GM21390 (cell line): ENCODE data around the gene PHLPP1.
"Not testable (repeated sequence)": the region's sequence is repeated elsewhere in the genome, so short reads cannot be mapped to it uniquely, and the experiment has no call there.

Experiments used
- ATAC-seq: cut with Tn5 transposase; IDR thresholded peaks from one replicate; pipeline ENCODE4 v1.9.1; 2021; ENCODE audit not compliant: unreplicated experiment

The PHLPP1 gene

DNA sequence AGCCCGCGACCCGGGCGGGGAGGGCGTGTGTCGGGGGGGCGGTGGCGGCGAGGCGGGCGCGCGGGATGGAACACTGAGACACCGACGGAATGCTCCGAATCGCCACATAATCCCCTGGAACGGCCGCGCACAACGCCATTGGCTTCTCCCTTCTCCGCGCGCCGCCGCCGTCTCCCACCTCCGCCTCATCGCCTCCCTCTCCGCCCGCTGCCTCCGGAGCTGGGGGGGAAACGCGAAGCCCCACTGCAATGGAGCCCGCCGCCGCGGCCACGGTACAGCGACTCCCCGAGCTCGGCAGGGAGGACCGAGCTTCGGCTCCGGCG lies at the start of gene PHLPP1:
Gene PHLPP1, plus strand, starts transcription at position 106 of the 323 bp plus-strand sequence. Its CDS starts 143 bp downstream, at position 249.
- ATAC-seq: peak; percentile 10

DNA sequence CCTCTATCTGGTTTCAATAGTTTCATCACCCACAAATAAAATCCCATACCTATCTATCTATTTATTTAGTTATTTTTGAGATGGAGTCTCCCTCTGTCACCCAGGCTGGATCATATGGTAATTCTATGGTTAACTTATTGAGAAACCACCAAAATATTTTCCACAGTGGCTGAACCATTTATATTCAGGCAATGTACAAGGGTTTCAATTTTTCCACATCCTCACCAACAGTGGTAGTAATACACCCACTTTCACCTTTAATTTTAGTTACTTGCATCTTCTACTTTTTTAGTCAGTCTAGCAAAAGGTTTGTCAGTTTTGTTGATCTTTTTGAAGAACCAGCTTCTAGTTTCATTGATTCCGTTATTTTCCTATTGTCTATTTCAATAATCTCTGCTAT lies 46.1 kb upstream of the PHLPP1 start:
- ATAC-seq: no peak

DNA sequence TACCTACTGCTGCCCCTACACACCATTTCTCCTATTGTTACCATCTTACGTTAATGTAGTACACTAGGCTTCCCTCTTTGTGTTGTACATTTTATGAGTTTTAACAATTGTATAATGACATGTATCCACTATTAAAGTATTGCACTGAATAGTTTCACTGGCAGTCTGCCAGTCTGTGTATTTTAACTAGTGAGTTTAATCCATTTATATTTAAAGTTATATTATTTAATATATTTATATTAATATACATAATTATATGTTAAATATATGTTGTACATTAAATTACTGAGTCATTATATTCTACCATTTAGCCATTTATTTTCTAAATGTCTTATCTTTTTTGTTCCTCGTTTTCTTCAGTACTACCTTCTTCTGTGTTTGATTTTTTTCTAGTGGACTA lies 44.8 kb upstream of the PHLPP1 start:
- no peak for ATAC-seq

DNA sequence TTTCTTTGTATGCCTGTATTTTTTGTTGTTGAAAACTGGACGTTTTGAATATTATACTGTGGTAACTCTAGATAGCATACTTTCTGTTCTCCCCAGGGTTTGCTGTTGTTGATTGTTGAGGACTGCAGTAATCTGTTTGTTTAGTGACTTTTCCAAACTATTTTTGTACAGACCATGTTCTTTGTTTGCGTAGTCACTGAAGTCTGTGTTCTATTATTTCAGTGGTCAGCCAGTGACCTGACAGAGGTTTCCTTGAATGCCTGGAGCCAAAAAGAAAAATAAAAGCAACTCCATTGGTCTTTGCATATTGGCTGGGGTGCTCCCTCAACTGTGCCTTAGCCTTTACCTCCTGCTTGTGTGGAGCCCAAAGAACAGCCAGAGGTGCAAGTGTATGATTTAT lies 42.7 kb upstream of the PHLPP1 start:
- ATAC-seq: no peak

DNA sequence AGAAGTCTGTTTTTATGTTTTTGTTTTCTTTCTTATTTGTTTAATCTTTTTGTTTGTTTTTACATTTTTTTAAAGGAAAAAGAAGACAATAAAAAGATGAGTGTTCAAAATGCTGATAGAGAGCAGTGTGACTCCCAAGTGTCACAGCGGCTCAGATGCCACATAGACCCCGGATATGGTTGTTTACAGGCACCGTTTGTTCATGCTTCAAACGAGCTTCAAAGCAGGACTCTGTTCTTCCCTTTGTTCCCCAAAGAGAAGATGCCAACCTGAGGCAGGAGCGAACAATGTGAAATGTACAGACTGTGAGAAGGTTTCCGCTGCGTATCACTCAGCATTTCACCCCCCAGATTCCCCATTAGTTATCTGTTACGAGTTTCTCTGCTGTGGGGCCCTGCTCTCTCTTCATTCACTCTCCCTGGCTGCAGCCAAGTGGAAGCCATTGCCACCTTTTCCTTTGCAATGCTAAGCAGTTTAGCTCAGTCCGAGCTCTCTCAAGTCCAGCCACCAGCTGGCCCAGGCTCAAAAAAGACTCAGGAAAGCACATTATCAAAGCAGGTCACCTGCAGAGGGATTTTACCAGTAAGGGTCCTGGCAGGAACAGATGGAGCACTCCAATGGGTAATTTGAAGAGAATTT lies 36.4 kb upstream of the PHLPP1 start:
- ATAC-seq: no peak

DNA sequence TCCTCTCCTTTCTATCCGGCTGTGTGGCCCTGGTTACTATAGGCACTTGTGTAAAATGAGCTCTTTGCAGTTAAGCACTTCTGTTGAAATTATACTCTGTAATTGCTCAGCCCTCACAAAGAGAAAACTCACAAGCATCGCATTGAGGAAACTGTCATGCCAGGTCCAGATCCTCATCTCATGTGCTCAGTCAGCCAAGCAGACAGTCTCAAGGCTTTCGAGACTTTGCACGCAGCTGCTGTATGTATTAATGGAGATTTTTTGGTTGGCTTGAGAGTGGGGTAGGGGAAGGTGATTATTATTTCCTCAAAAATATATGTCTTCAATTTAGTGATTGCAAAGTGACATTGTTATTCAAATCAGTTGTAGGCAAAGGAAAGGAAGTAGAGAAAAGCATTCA lies 33.0 kb upstream of the PHLPP1 start:
- no peak for ATAC-seq

DNA sequence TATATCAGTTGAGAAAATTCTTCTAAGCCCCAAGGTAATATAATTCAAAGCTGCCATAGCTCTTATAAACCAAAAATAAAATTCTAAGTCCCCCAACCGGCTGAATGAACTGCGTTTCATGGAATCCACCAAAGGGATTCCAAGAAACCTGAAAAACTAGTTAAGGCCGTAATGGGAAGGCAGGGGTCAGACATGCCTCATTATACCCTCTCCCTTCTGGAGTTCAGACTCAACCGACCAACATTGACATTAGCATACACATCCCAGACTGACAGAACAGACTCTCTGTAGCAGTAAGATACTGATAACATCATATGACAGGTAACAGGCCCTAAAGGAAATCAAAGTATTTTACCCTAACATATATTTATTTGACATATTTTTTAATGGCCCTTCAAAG lies 31.4 kb upstream of the PHLPP1 start:
- ATAC-seq: no peak

DNA sequence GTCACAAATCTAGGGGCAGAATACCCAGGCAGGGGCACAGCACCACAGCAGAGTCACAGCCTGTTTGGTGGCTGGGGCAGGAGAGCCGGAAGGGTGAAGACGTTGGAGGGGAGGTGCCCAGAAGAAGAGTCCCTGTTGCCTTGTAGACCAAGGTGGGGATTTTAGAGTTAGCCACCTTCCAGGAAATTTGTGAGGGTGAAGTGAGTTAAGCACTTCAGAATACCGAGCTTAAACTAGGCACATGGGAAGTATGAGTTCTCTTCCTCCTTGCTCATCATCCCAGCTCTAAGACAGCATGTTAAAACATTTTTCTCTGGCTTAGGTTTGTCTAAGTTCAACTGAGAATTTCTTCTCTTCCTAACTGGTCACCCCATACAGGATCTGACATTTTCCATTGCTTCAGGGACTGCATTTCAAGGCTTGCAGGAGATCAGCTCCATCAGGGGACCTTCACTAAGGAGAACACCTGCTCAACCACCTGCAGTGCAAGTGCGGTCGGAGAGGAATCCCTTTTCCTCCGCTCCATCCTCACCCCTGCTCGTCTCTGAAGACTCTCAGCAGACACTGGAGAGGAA lies 26.5 kb upstream of the PHLPP1 start:
- no peak for ATAC-seq

DNA sequence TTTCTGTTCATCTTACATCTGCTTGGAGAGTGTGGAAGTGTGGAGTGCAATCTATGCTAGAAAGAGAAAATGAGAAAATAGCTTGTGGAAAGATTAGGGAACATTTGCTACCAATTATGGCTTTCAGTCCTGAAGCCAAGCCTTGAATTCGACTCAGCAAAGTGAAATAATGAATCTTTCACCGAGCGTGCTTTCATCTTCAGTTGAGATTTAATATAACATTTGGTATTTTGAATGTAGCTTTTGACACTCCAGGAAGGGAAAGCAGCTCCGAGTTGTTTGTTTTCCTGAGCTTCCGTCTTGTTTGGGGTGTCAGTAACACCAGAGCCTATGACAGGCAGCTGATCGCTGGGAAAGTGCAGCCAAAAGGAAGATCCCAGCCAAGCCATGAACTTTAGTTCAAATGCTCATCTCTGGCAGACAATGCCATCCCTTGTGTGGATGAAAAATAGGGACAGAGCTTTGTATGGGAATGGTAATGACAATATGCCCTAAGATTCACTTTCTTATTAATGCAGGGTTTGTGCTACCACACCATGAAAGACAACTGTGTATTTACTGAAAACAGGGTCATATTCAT lies 25.0 kb upstream of the PHLPP1 start:
- ATAC-seq: no peak

DNA sequence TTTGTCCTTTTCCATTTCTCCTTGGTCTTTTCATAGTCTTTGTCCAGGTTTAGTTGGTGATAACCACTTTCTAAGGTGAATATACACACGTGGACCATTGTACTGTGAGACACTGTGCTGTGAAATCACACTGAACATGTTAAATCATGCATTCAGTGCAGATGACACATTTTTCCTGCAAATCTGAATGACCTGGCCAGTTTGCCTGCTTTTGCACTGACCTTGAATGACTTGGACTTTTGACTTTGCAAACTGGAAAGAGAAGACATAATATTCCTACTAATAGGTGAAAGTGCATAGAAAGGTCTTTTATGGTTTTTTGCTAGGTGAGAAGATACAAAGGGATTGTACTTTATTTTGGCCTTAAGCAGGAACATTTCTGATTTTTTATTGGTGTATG lies 21.7 kb upstream of the PHLPP1 start:
- no peak for ATAC-seq

DNA sequence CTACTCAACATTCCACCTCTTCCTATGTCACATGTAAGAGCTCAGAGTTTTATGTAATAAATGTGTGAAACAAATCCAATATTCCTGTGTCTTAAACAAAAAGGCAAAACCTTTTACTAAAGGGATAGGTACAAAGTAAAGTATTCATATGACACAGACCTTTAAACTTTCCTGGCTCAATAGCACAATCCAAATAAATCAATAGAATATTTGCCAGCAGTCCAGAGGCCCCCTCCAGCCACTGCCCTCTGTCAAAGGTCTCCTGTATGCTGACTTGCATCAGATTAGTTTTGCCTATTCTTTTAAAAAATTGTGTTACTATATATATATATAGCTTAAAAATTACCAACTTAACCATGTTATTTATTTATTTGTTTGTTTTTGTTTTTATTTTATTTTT lies 17.7 kb upstream of the PHLPP1 start:
- no peak for ATAC-seq

DNA sequence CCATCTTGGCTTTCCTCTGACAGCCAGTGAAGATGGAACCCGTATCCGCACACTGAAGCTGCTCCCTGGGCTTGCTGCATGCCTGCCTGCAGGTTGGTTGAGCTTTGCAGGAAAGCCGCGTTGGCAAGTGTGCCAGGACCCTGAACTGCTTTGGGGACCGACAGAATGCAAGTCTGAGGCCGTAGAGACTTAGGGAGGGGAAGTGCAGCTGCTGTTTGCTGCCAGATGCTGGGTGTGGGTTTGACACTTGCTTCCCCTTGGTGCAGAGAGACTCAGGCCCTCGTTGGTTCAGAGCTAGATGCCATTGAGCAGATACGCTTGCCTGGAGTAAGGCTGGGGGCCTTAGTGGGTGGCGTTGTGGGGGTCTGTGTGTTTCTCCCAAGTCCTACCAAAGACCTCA lies 13.1 kb upstream of the PHLPP1 start:
- no peak for ATAC-seq

DNA sequence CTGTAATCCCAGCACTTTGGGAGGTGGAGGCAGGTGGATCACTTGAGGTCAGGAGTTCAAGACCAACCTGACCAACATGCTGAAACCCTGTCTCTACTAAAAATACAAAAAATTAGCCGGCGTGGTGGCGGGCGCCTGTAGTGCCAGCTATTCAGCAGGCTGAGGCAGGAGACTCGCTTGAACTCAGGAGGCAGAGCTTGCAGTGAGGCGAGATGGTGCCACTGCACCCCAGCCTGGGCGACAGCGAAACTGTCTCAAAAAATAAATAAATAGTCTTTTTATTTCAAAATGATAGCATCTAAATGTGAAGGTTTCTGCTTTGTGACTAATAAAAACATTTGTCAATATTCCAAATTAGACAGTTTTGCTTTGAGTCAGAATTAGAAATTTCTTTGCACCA lies 8.5 kb upstream of the PHLPP1 start:
- ATAC-seq: not testable (repeated sequence)

DNA sequence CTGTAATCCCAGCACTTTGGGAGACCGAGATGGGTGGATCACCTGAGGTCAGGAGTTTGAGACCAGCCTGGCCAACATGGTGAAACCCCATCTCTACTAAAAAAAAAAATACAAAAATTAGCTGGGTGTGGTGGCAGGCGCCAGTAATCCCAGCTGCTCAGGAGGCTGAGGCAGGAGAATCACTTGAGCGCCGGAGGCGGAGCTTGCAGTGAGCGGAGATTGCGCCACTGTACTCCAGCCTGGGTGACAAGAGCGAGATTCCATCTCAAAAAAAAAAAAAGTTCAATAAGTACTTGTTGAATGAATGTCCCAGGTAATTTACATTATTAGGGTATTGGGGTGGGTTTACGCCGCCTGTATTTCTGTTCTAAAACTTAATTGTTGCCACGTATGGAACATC lies 5.4 kb upstream of the PHLPP1 start:
- not testable (repeated sequence) for ATAC-seq

DNA sequence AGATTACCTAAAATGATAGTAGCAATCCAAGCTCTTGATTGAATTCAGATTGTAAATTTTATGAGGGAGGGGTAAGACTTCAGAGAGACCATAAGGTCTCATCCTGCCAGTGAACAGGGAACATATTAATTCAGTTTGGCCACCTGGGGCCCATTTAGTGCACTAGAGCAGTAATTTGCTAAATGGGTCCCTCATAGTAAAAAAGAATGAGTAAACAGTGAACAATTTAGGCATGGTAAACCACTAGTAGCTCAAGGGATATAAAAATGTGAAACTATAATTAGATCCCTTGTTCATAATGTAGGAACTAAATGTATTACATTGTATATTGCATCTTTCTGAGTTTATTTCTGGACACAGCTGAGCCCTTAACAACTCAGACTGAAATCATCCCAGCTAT lies 4.9 kb upstream of the PHLPP1 start:
- no peak for ATAC-seq

DNA sequence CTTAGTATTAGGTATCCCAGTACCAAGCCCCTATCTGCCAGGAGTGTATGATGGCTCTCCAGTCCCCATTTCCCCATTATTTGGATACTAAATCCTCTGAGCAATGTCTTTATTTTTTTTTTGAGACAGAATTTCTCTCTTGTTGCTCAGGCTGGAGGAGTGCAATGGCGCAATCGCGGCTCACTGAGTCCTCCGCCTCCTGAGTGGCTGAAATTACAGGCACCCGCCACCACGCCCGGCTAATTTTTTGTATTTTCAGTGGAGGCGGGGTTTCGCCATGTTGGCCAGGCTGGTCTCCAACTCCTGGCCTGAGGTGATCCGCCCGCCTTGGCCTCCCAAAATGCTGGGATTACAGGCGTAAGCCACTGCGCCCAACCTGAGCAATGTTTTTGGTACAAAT lies 3.6 kb upstream of the PHLPP1 start:
- no peak for ATAC-seq

DNA sequence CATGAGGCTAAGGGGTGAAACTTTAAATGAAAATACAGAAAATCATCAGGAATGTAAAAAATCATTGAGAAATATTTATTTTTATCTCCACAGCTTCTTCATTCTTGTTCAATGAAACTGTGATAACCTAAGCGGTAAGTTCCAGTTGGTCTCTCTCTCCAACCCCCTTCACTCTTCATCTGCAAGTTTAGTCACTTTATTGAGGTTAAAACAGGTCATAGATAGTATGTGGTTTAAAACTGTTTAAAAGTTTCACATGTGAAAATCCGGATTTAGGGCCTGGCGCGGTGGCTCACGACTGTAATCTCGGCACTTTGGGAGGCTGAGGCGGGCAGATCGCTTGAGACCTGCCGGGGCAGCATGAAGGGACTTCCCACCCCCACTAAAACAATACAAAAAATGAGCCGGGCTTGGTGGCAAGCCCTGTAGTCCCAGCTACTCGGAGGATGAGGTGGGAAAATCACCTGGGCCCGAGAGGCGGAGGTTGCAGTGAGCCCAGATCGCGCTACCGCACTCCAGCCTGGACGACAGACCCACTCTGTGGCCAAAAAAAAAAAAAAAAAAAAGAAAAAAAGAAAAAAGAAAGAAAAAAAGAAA lies 1.6 kb upstream of the PHLPP1 start:
- no peak for ATAC-seq

DNA sequence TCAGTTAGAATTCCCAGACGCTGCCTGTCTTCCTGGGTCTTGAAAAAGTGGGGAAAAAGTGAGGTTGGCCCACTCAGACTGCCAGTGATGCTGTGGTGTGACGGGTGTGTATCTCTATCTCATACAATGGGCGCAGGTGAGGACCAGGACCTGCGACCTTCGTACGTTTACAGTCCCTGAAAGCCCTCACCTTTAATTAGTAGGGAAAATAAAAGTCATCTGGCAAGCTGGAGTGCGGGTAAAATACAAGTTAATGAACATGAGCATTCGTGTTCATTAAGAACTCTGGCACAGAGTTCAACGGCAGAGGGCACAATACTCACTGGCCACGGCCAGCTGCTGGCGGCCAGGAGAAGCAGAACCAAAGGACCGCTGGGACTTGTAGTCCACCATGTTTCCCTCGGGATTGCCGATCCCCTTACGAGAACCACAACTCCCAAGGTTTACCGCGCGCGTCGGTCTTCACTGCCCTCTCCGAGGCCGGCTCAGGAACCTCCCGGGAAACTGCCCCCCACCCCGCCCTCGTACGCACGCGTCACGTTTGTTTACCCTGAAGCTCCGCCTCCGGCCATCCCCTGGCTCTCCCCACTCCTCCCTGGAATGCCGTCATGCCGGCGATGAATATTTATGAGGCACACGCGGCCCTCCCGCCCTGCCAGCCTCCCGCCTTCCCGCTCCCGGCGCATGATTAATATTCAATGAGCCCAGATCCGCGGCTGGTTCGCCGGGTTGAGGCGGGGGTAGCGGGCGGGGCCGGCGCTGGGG lies 488 bp upstream of the PHLPP1 start:
- ATAC-seq: peak; percentile 72

DNA sequence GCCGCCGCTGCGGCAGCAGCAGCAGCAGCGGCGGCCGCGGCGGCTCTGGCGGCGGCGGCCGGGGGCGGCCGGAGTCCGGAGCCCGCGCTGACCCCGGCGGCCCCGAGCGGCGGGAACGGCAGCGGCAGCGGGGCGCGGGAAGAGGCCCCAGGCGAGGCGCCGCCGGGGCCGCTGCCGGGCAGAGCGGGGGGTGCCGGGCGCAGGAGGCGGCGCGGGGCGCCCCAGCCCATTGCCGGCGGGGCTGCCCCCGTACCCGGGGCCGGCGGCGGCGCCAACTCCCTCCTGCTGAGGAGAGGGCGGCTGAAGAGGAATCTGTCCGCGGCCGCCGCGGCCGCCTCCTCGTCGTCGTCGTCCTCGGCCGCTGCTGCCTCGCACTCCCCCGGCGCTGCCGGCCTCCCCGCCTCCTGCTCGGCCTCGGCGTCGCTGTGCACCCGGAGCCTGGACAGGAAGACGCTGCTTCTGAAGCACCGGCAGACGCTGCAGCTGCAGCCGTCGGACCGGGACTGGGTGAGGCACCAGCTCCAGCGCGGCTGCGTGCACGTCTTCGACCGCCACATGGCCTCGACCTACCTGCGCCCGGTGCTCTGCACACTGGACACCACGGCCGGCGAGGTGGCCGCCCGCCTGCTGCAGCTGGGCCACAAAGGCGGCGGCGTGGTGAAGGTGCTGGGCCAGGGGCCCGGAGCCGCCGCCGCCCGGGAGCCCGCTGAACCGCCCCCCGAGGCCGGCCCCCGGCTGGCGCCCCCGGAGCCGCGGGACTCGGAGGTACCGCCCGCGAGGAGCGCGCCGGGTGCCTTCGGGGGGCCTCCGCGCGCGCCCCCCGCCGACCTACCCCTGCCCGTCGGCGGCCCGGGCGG lies 646 bp downstream of the PHLPP1 start:
- peak; percentile 32 for ATAC-seq

DNA sequence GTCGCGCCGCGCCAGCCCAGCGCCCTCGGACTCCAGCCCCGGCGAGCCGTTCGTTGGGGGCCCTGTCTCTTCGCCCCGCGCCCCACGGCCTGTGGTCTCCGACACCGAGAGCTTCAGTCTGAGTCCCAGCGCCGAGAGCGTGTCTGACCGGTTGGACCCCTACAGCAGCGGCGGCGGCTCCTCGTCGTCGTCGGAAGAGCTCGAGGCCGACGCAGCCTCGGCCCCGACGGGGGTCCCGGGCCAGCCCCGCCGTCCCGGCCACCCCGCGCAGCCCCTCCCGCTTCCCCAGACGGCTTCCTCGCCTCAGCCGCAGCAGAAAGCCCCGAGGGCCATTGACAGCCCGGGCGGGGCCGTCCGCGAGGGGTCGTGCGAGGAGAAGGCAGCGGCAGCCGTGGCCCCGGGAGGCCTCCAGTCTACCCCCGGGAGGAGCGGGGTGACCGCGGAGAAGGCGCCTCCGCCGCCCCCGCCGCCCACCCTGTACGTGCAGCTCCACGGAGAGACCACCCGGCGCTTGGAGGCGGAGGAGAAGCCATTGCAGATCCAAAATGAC lies 1.4 kb downstream of the PHLPP1 start:
- peak; percentile 23 for ATAC-seq
